Adrenal gland (tissue), 5 donors: ENCODE results near the gene ARHGEF38.

Experiments
- CTCF ChIP-seq, 6 experiments: fragments of 450-650 bp in 4 of 6; fragments of 200-600 bp in 2 of 6; sonication (generic) in 1 of 6; IDR thresholded peaks; 1 replicate in 5 of 6; 2 replicates in 1 of 6; pipeline versions ENCODE4 v1.5.1 to v1.8.0; 2016 to 2021; ENCODE audit warnings: antibody characterized with exemption in 6 of 6, mild to moderate bottlenecking in 2 of 6, moderate library complexity in 1 of 6
- POLR2A ChIP-seq, 2 donors: fragments of 450-650 bp; IDR thresholded peaks; one replicate each; pipeline ENCODE4 v1.6.1; 2017; ENCODE audit warnings: antibody characterized with exemption in 2 of 2, mild to moderate bottlenecking in 2 of 2, moderate library complexity in 1 of 2
- donor health status: DM: no; HTN: no; CAD: no.

GRCh38 chr4:105526656-105527055 lies 25.8 kb upstream of the ARHGEF38 start:
- no peak for TF ChIP-seq CTCF (IDR thresholded peaks at IDR 0.05)
- no peak for TF ChIP-seq POLR2A (IDR thresholded peaks at IDR 0.05)
